ENCODE results near the gene RNF212B.

Gene RNF212B

DNA sequence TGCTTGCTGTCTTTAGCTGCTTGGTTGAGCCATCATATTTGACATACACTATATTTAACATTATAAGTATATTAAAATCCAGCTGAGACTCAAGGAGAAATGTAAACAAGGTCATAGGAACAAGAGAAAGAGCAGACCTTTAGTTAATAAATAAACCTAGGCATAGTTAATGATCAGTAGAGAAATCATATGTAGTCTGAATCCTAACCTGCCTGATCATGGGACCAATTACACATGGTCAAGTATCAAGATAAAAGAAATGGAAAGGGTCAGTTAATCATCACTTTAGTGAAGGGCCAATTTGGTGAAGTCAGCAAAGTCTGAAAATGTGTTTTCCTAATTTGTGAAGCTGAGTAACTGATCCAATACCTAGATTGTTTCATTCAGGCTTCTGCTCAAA is 7.5 kb downstream of the RNF212B start:
- no peak for DNase-seq (ENCODE audit: low spot score)
- TF ChIP-seq, protein P1, sequence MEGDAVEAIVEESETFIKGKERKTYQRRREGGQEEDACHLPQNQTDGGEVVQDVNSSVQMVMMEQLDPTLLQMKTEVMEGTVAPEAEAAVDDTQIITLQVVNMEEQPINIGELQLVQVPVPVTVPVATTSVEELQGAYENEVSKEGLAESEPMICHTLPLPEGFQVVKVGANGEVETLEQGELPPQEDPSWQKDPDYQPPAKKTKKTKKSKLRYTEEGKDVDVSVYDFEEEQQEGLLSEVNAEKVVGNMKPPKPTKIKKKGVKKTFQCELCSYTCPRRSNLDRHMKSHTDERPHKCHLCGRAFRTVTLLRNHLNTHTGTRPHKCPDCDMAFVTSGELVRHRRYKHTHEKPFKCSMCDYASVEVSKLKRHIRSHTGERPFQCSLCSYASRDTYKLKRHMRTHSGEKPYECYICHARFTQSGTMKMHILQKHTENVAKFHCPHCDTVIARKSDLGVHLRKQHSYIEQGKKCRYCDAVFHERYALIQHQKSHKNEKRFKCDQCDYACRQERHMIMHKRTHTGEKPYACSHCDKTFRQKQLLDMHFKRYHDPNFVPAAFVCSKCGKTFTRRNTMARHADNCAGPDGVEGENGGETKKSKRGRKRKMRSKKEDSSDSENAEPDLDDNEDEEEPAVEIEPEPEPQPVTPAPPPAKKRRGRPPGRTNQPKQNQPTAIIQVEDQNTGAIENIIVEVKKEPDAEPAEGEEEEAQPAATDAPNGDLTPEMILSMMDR (conservative IDR thresholded peaks at IDR 0.05; ENCODE audit: low read depth) = no peak
- CTCF ChIA-PET = no interaction called here
- POLR2A ChIA-PET (ENCODE audit: low non-redundant PET) = no interaction called here
- H3K27ac ChIP-seq = no peak overlapping the region

DNA sequence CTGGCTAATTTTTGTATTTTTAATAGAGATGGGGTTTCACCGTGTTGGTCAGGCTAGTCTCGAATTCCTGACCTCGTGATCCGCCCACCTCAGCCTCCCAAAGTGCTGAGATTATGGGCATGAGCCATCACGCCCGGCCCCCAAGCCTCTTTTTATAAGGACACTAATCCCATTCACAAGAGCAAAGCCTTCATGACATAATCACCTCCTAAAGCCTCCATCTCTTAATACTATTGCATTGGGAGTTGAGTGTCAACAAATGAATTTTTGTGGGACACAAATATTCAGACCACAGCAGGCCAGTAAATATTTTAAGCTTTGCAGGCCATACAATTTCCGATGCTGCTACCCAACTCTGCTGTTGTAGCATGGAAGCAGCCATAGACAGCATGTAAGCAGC is 10.9 kb downstream of the RNF212B start:
- DNase-seq (ENCODE audit: low spot score) = no peak
- TF ChIP-seq, protein P1 (conservative IDR thresholded peaks at IDR 0.05; ENCODE audit: low read depth) = no peak
- CTCF ChIA-PET = interaction anchor here (0.5 kb wide), 1 partner anchor 65 kb away, joined by 3 read pairs; the partner anchor contains the start of gene SLC7A8
- H3K27ac ChIP-seq = no peak overlapping the region
- POLR2A ChIA-PET (ENCODE audit: low non-redundant PET) = no interaction called here

DNA sequence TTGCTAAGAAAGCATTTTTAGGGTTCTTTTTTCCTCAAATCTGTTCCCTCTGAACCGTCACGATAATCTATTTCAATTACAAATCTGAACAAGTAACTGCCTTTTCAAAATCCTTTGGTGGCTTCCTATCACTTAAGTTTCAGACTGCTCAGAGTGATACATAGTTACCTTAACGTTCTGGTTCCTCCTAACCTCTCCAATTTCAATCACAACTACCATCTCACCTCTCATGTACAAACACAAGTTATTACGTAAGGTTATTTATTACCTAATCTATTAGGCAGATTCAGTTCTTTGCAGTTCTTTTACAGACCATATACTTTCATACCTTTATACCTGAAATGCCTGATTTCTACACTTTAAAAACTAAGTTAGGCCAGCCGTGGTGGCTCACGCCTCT is 12.1 kb downstream of the RNF212B start:
- TF ChIP-seq, protein P1 (conservative IDR thresholded peaks at IDR 0.05; ENCODE audit: low read depth) = no peak
- no peak overlapping the region for H3K27ac ChIP-seq
- CTCF ChIA-PET = no interaction called here
- POLR2A ChIA-PET (ENCODE audit: low non-redundant PET) = no interaction called here
- no peak for DNase-seq (ENCODE audit: low spot score)

DNA sequence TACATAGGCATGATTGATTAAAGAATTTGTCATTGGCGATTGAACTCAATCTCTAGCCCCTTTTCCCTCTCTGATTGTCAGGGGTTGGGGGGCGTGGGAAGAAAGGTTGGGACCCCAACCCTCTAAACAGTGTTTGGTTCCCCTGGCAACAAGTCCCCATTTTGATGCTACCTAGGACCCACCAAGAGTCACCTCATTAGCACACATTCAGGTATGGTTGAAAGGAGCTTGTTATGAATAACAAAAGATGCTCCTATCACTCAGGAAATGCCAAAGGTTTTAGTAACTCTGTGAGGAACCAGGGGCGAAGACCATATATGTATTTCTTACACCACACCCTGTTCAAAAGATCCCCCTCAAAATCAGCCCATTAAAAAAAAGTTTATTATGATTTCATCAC is 14.3 kb downstream of the RNF212B start:
- no peak overlapping the region for H3K27ac ChIP-seq
- ChIA-PET POLR2A (ENCODE audit: low non-redundant PET) (no interaction called here), CTCF (interaction anchor here (0.7 kb wide), 1 partner anchor 838 kb away, joined by 3 read pairs; no protein-coding TSS in a partner anchor)
- peak; percentile 12 for DNase-seq (ENCODE audit: low spot score)
- TF ChIP-seq, protein P1 (conservative IDR thresholded peaks at IDR 0.05; ENCODE audit: low read depth) = no peak

DNA sequence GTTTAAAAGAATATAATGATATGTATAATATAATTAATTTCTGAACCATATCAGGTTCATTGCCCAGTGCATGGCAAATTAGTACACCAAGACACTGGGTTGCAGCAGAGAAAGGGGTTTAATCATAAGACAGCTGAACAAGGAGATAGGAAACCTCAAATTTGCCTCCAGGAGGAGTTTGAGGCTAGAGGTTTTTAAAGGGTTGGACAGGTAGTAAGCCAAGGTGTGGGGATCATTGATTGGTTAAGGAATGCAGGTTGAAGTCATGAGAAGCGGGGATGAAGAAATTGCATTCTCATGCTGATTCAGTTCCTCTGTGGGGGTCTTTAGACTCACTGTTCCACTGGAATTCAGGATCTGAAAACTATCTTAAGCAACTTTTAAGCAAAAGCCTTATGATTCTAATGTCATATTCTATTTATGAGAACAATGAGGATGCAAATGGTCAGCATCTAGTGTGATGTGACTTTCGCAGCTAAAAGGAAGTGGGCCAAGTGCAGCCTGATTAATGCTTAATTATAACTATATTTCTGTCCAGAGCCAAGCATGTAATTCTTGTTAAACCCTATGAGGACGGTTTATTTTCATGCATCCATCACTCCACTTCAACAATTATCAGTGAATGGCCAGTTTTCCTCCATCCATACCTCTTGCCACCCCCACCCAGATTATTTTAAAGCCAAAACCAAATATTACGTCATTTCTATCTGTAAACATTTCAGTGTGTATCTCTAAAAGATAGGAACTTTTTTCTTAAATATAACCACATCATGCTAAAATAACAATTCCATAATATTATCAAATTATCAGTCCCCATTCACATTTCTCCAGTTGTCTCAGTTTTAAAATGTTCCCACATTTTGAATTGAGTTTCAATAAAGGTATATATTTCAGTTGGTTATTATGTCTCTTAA is 14.9 kb downstream of the RNF212B start:
- no peak for DNase-seq (ENCODE audit: low spot score)
- CTCF ChIA-PET = interaction anchor here (0.7 kb wide), 1 partner anchor 837 kb away, joined by 3 read pairs; no protein-coding TSS in a partner anchor
- POLR2A ChIA-PET (ENCODE audit: low non-redundant PET) = no interaction called here
- no peak overlapping the region for H3K27ac ChIP-seq
- TF ChIP-seq, protein P1 (conservative IDR thresholded peaks at IDR 0.05; ENCODE audit: low read depth) = no peak

DNA sequence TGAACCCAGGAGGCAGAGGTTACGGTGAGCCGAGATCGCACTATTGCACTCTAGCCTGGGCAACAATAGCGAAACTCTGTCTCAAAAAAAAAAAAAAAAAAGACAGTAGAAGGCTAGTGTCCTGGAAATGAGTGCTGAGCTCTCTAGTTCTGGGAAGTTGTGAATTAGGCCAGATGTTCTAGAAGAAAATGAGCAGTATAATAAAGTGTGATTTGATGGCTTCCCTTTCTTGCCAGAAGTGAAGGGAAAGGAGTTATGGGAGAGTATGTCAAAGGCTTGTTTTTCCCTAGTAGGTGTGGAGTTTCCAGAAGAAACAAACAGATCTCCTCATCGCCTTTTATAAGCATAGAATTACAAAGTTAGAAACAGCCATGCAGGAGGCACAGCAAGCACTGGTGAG is 20.5 kb downstream of the RNF212B start:
- DNase-seq (ENCODE audit: low spot score) = no peak
- TF ChIP-seq, protein P1 (conservative IDR thresholded peaks at IDR 0.05; ENCODE audit: low read depth) = no peak
- CTCF ChIA-PET = interaction anchor here (0.6 kb wide), 2 partner anchors 41 to 1518 kb away, joined by 5 to 6 read pairs; no protein-coding TSS in a partner anchor
- no peak overlapping the region for H3K27ac ChIP-seq
- POLR2A ChIA-PET (ENCODE audit: low non-redundant PET) = interaction anchor here (0.6 kb wide), 1 partner anchor 125 kb away, joined by 3 read pairs; no protein-coding TSS in a partner anchor

All from RWPE1 (cell line).